Neuronal stem cell (in vitro differentiated cells): ENCODE results near the gene ZNF438. TPM values are rescaled to one million over a fixed set of nuclear protein-coding genes. Genes with fewer than 3 reads are reported as not detected.
A peak's percentile ranks its signal among the peaks of the same experiment; 100 is the strongest.

Experiments used
- DNase-seq: peaks from one replicate; pipeline ENCODE4 v3.0.0-alpha.2; 2013; ENCODE audit warnings: low spot score
- H2AFZ ChIP-seq: one replicate; pipeline ENCODE4 v1.6.1; 2013; ENCODE audit warnings: mild to moderate bottlenecking, low read length, inconsistent platforms
- H2AK5ac ChIP-seq: 2 replicates; pipeline ENCODE4 v1.6.1; 2013; ENCODE audit warnings: low read depth, mild to moderate bottlenecking, inconsistent platforms, low read length, moderate library complexity, mixed read lengths
- H2BK120ac ChIP-seq: 2 replicates; pipeline ENCODE4 v1.6.1; 2013; ENCODE audit warnings: low read depth, mild to moderate bottlenecking, inconsistent platforms, low read length, moderate library complexity, mixed read lengths
- H2BK12ac ChIP-seq: one replicate; pipeline ENCODE4 v1.6.1; 2013; ENCODE audit warnings: low read length, inconsistent platforms
- H2BK15ac ChIP-seq: 2 replicates; pipeline ENCODE4 v1.6.1; 2013; ENCODE audit warnings: mild to moderate bottlenecking, low read length, inconsistent platforms, mixed read lengths
- H2BK5ac ChIP-seq: one replicate; pipeline ENCODE4 v1.6.1; 2013; ENCODE audit warnings: inconsistent platforms, mild to moderate bottlenecking, low read length, moderate library complexity
- H3K14ac ChIP-seq: one replicate; pipeline ENCODE4 v1.6.1; 2013; ENCODE audit warnings: low read length, inconsistent platforms
- H3K18ac ChIP-seq: 2 replicates; pipeline ENCODE4 v1.6.1; 2013; ENCODE audit warnings: low read length, inconsistent platforms
- H3K23ac ChIP-seq: 2 replicates; pipeline ENCODE4 v1.6.1; 2013; ENCODE audit warnings: low read depth, mild to moderate bottlenecking, mixed read lengths, low read length, inconsistent platforms; ENCODE audit not compliant: poor library complexity
- H3K27ac ChIP-seq: replicated peaks from 3 replicates; pipeline ENCODE4 v1.5.1; 2013; ENCODE audit warnings: low read length, inconsistent platforms
- H3K27me3 ChIP-seq, 3 experiments: 2 replicates each; pipeline ENCODE4 v1.6.1; 2013; ENCODE audit warnings: low read length in 3 of 3, mild to moderate bottlenecking in 2 of 3, inconsistent platforms in 1 of 3, low read depth in 1 of 3, mixed read lengths in 1 of 3, moderate library complexity in 1 of 3; ENCODE audit not compliant: control insufficient read depth in 3 of 3, insufficient read depth in 3 of 3
- H3K36me3 ChIP-seq, 2 donors: replicated peaks in 1 of 2; 2 replicates each; pipeline ENCODE4 v1.6.1; 2013; ENCODE audit warnings: low read length in 2 of 2; ENCODE audit not compliant: control insufficient read depth in 2 of 2, insufficient read depth in 2 of 2
- H3K4ac ChIP-seq: 2 replicates; pipeline ENCODE4 v1.6.1; 2013; ENCODE audit warnings: inconsistent platforms, mild to moderate bottlenecking, low read length, moderate library complexity
- H3K4me1 ChIP-seq, 2 donors: 1 replicate in 1 of 2; 2 replicates in 1 of 2; pipeline ENCODE4 v1.6.1; 2013; ENCODE audit warnings: low read length in 2 of 2, low read depth in 1 of 2; ENCODE audit not compliant: control insufficient read depth in 2 of 2, insufficient read depth in 1 of 2
- H3K4me2 ChIP-seq: one replicate; pipeline ENCODE4 v1.6.1; 2013; ENCODE audit warnings: mild to moderate bottlenecking, low read length, inconsistent platforms; ENCODE audit not compliant: insufficient read depth, poor library complexity, severe bottlenecking
- H3K4me3 ChIP-seq, 2 donors: 2 replicates each; pipeline ENCODE4 v1.5.1; 2013; ENCODE audit warnings: low read length in 2 of 2, mild to moderate bottlenecking in 2 of 2, inconsistent platforms in 1 of 2, moderate library complexity in 1 of 2
- H3K79me1 ChIP-seq: one replicate; pipeline ENCODE4 v1.6.1; 2013; ENCODE audit warnings: low read depth, mild to moderate bottlenecking, inconsistent platforms, low read length, moderate library complexity
- H3K9ac ChIP-seq: one replicate; pipeline ENCODE4 v1.6.1; 2013; ENCODE audit warnings: mild to moderate bottlenecking, low read depth, low read length, inconsistent platforms; ENCODE audit not compliant: poor library complexity
- H3K9me3 ChIP-seq, 2 donors: replicated peaks in 1 of 2; 2 replicates each; pipeline versions ENCODE3 to v1.6.1; 2013; ENCODE audit warnings: low read length in 2 of 2, mild to moderate bottlenecking in 2 of 2, inconsistent platforms in 1 of 2, low read depth in 1 of 2, mixed read lengths in 1 of 2, moderate library complexity in 1 of 2; ENCODE audit not compliant: control insufficient read depth in 2 of 2, insufficient read depth in 1 of 2
- H4K8ac ChIP-seq: one replicate; pipeline ENCODE4 v1.6.1; 2013; ENCODE audit warnings: low read depth, mild to moderate bottlenecking, inconsistent platforms, low read length, moderate library complexity
- H4K91ac ChIP-seq: one replicate; pipeline ENCODE4 v1.6.1; 2013; ENCODE audit warnings: low read length, low read depth, mild to moderate bottlenecking, inconsistent platforms; ENCODE audit not compliant: poor library complexity
- WGBS, 2 donors: extraction: QIAGEN DNeasy Blood & Tissue Kit; methylation state at CpG; one replicate each; pipeline ENCODE4 v1.1.7; 2013; ENCODE audit warnings: missing lambda C conversion rate in 2 of 2, mixed read lengths in 1 of 2; ENCODE audit not compliant: insufficient read length in 2 of 2, insufficient replicate concordance in 1 of 2; ENCODE audit errors: extremely low coverage in 2 of 2; 5-methylcytosine and 5-hydroxymethylcytosine counted together
- polyA plus RNA-seq, 2 experiments: library from polyadenylated mRNA; stranded (reverse); fragments of 200-250 nt; gene quantifications; one replicate each; pipeline ENCODE4 v1.2.3, GENCODE V29; 2013

The ZNF438 gene, protein sequence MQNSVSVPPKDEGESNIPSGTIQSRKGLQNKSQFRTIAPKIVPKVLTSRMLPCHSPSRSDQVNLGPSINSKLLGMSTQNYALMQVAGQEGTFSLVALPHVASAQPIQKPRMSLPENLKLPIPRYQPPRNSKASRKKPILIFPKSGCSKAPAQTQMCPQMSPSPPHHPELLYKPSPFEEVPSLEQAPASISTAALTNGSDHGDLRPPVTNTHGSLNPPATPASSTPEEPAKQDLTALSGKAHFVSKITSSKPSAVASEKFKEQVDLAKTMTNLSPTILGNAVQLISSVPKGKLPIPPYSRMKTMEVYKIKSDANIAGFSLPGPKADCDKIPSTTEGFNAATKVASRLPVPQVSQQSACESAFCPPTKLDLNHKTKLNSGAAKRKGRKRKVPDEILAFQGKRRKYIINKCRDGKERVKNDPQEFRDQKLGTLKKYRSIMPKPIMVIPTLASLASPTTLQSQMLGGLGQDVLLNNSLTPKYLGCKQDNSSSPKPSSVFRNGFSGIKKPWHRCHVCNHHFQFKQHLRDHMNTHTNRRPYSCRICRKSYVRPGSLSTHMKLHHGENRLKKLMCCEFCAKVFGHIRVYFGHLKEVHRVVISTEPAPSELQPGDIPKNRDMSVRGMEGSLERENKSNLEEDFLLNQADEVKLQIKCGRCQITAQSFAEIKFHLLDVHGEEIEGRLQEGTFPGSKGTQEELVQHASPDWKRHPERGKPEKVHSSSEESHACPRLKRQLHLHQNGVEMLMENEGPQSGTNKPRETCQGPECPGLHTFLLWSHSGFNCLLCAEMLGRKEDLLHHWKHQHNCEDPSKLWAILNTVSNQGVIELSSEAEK
- polyA plus RNA-seq (2013, experiment 1 of 2), result 5.4 TPM
- 5.6 TPM for polyA plus RNA-seq (2013, experiment 2 of 2)

GRCh38 chr10:31031558-31032257, at the start of gene ZNF438:
ZNF438 (minus strand) TSS chr10:31031865; CDS start chr10:30877034, 154,831 bp downstream.
- H3K4me1 ChIP-seq, result peaks cover 3 to 9% of the 10 kb centered on the region in 2 donors
- H2BK12ac ChIP-seq, result no peak within 1 kb of the TSS

DNA sequence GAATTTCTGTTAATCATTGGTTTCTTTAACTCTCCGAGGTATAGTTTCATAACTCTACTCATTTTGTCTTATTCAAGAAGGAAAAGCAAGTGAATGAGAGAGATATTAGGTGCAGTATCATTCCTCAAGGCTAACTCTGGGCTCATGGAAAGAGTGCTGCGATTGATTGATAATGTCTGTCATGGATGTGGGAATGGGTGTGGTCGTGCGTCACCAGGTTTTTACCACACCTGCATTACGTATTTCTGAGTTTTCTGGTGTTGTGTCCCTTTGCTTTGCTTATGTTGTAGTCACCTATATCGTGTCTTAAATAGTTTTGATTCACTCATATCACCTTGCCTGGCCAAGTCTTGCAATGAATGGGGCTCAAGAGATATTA, 44.9 kb upstream of the ZNF438 start:
- Histone ChIP-seq H3K4me2 (no peak overlapping the region), H2BK12ac (no peak overlapping the region), H3K27me3 (no peaks in the 10 kb centered on the region), H3K9me3 (no peaks in the 10 kb centered on the region), H3K23ac (no peak overlapping the region), H2AFZ (no peak overlapping the region), H3K4me1 (no peaks in the 10 kb centered on the region), H2BK5ac (no peak overlapping the region), H3K79me1 (no peaks in the 10 kb centered on the region), H2BK15ac (no peak overlapping the region), H3K4ac (no peak overlapping the region), H3K14ac (no peak overlapping the region), H4K91ac (no peak overlapping the region), H2BK120ac (no peak overlapping the region), H3K9ac (no peak overlapping the region), H3K4me3 (no peak overlapping the region), H3K27ac (no peak overlapping the region), H3K36me3 (no peaks in the 10 kb centered on the region), H3K18ac (no peak overlapping the region), H4K8ac (no peak overlapping the region), H2AK5ac (no peak overlapping the region)
- no peak for DNase-seq
- WGBS, 2 donors, result no CpG with 5 or more reads among the region's 6 CpGs

More at GRCh38 chr10:31031558-31032257, at the start of gene ZNF438:
- Histone ChIP-seq H3K36me3 (no peaks in the 10 kb centered on the region), H3K27ac (peak within 1 kb of the TSS; percentile 93), H3K9me3 (no peaks in the 10 kb centered on the region), H2BK15ac (no peak within 1 kb of the TSS), H3K79me1 (no peaks in the 10 kb centered on the region), H3K4ac (no peak within 1 kb of the TSS), H3K18ac (peak within 1 kb of the TSS; percentile 83), H2BK5ac (peak within 1 kb of the TSS; percentile 68), H2BK120ac (no peak within 1 kb of the TSS), H4K91ac (no peak within 1 kb of the TSS), H3K9ac (peak within 1 kb of the TSS; percentile 85), H3K27me3 (no peaks in the 10 kb centered on the region), H3K14ac (no peak within 1 kb of the TSS), H3K23ac (peak within 1 kb of the TSS; percentile 52), H2AK5ac (no peak within 1 kb of the TSS), H3K4me3 (peak within 1 kb of the TSS; percentile 63 to 93), H2AFZ (peak within 1 kb of the TSS; percentile 97), H3K4me2 (peak within 1 kb of the TSS; percentile 84), H4K8ac (no peak within 1 kb of the TSS)
- no CpG with 5 or more reads among the region's 66 CpGs for WGBS, 2 donors
- peak; percentile 93 for DNase-seq

DNA sequence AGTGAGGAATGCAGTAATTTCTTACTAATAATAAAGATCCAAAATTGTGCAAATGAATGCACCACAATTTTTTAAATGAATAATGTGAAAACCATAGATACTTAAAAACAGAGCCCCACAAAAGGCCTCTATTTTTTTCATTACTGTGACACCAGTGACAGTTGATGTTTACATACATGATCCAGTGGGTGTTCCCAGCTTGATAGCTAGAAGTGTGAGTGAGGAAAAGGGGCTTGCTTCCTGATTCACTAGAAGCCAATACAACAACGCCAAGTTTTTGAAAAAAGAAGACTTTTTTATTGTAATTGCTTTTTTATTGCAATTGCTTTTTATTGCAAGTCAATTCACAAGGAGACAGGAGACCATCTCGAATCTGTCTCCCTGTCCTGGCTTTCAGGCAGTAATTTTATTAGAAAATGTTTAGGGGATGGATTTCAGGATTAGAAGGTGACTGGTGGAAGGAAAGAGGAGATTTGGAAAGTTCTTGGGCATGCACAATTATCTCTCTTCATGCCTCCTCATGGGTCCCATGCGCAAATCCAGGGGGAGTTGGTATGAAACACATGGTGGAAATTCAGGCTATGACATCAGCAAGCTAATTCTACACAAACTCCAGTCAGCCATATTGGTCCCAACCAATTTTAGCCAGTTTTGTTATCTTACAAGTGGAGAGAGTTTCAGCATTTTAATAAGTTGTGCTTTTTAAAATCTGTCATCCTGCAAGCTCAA, 44.4 kb upstream of the ZNF438 start:
- no peak overlapping the region for H2AFZ ChIP-seq
- no peak overlapping the region for H3K18ac ChIP-seq
- no peak overlapping the region for H2BK120ac ChIP-seq
- H4K91ac ChIP-seq, result no peak overlapping the region
- H2AK5ac ChIP-seq, result no peak overlapping the region
- H3K4me2 ChIP-seq, result no peak overlapping the region
- no peak overlapping the region for H3K9ac ChIP-seq
- no peak overlapping the region for H2BK5ac ChIP-seq
- H3K4ac ChIP-seq, result no peak overlapping the region
- H4K8ac ChIP-seq, result no peak overlapping the region
- no peak overlapping the region for H3K27ac ChIP-seq
- H2BK15ac ChIP-seq, result no peak overlapping the region
- H3K4me3 ChIP-seq, result no peak overlapping the region
- no peaks in the 10 kb centered on the region for H3K79me1 ChIP-seq
- no peak overlapping the region for H3K23ac ChIP-seq
- H3K14ac ChIP-seq, result no peak overlapping the region
- no peaks in the 10 kb centered on the region for H3K4me1 ChIP-seq
- no peaks in the 10 kb centered on the region for H3K27me3 ChIP-seq
- H3K9me3 ChIP-seq, result no peaks in the 10 kb centered on the region
- DNase-seq, result no peak
- no peak overlapping the region for H2BK12ac ChIP-seq
- no peaks in the 10 kb centered on the region for H3K36me3 ChIP-seq
- WGBS, 2 donors, result no CpG with 5 or more reads among the region's 3 CpGs
